A549 (cell line): Measurements from ENCODE around the gene GRK3.

Source experiments
- CBX8 ChIP-seq: fragments of 200-600 bp; sonication (generic); IDR thresholded peaks from 2 replicates; pipeline ENCODE4 v1.6.1; 2016
- CHD4 ChIP-seq: fragments of 200-600 bp; sonication (generic); IDR thresholded peaks from 2 replicates; pipeline ENCODE4 v1.6.1; 2016; ENCODE audit warnings: antibody characterized with exemption, mild to moderate bottlenecking, borderline replicate concordance
- CTCF ChIP-seq: fragments of >200 bp; sonication (Bioruptor Twin); formaldehyde crosslinking; IDR thresholded peaks from 3 replicates; pipeline ENCODE4 v1.5.1; 2016
- EP300 ChIP-seq, 2 experiments: fragments of >200 bp; sonication (Bioruptor Twin); formaldehyde crosslinking; IDR thresholded peaks; 2 replicates in 1 of 2; 3 replicates in 1 of 2; pipeline ENCODE4 v1.6.1; 2016 to 2017
- HMGXB4 ChIP-seq: fragments of 250-450 bp; sonication (Bioruptor Pico); IDR thresholded peaks from 2 replicates; pipeline ENCODE4 v1.5.0; 2021; ENCODE audit warnings: mild to moderate bottlenecking, moderate library complexity, borderline replicate concordance
- MAFK ChIP-seq: fragments of 450-650 bp; IDR thresholded peaks from 2 replicates; pipeline ENCODE4 v1.6.1; 2014; ENCODE audit not compliant: partially characterized antibody
- POLR2A ChIP-seq: IDR thresholded peaks from 2 replicates; pipeline ENCODE4 v1.6.1; 2012; ENCODE audit warnings: mild to moderate bottlenecking, low read length

- TF ChIP-seq POLR2A (no peak), MAFK (no peak), EP300 (IDR thresholded peaks at IDR 0.05) (no peak), CTCF (no peak), CHD4 (no peak), HMGXB4 (CRISPR knock-in tag) (no peak), CBX8 (no peak)
Measured at GRCh38 chr22:25712661-25713400, 148.4 kb downstream of the GRK3 start.
